ENCODE measurements around the gene RAB13.

The RAB13 gene

GRCh38 chr1:153932156-153933131, 53.7 kb downstream of the RAB13 start:
- no peak for DNase-seq
